ENCODE measurements around the gene CPNE5.

The CPNE5 gene

GRCh38 chr6:36722879-36723278 is 116.4 kb downstream of the CPNE5 start:
- CTCF ChIA-PET, result interaction anchor here (1.1 kb wide), 1 partner anchor 37 kb away, joined by 3 read pairs; no protein-coding TSS in a partner anchor
- TF ChIP-seq HDGF (IDR thresholded peaks at IDR 0.05; ENCODE audit: borderline replicate concordance) (no peak), ELF4 (IDR thresholded peaks at IDR 0.05) (no peak), ZNF384 (IDR thresholded peaks at IDR 0.05) (no peak), ARNT (IDR thresholded peaks at IDR 0.05) (no peak), PKNOX1 (IDR thresholded peaks at IDR 0.05) (no peak), TARDBP (IDR thresholded peaks at IDR 0.05) (no peak), FOXA1 (IDR thresholded peaks at IDR 0.05) (no peak), L3MBTL2 (conservative IDR thresholded peaks at IDR 0.05) (no peak)
- POLR2A ChIA-PET, result no interaction called here
- no peak for DNase-seq (ENCODE audit: extremely low spot score)

- no peak for DNase-seq (ENCODE audit: extremely low spot score)
- POLR2A ChIA-PET, result no interaction called here
- TF ChIP-seq ARNT (IDR thresholded peaks at IDR 0.05) (no peak), SP1 (IDR thresholded peaks at IDR 0.05) (no peak), FOXM1 (IDR thresholded peaks at IDR 0.05; ENCODE audit: borderline replicate concordance) (no peak), TARDBP (IDR thresholded peaks at IDR 0.05) (no peak), LEF1 (IDR thresholded peaks at IDR 0.05; ENCODE audit: borderline replicate concordance) (no peak), BHLHE40 (IDR thresholded peaks at IDR 0.05; ENCODE audit: borderline replicate concordance) (no peak), SUZ12 (IDR thresholded peaks at IDR 0.05) (no peak), HDGF (IDR thresholded peaks at IDR 0.05; ENCODE audit: borderline replicate concordance) (no peak), FOXK2 (IDR thresholded peaks at IDR 0.05) (no peak), FOXA1 (IDR thresholded peaks at IDR 0.05) (no peak), ELF4 (IDR thresholded peaks at IDR 0.05) (no peak), PKNOX1 (IDR thresholded peaks at IDR 0.05) (no peak), CTBP1 (IDR thresholded peaks at IDR 0.05; ENCODE audit: borderline replicate concordance) (no peak), ZNF384 (IDR thresholded peaks at IDR 0.05) (no peak), L3MBTL2 (conservative IDR thresholded peaks at IDR 0.05) (no peak), NFRKB (IDR thresholded peaks at IDR 0.05) (no peak)
- CTCF ChIA-PET, result interaction anchor here (1.1 kb wide), 1 partner anchor 37 kb away, joined by 3 read pairs; no protein-coding TSS in a partner anchor
Measured at GRCh38 chr6:36722365-36722764, 116.9 kb downstream of the CPNE5 start.

GRCh38 chr6:36721369-36722140 is 117.7 kb downstream of the CPNE5 start:
- ChIA-PET CTCF (no interaction called here), POLR2A (no interaction called here)
- no peak for TF ChIP-seq ELF4 (IDR thresholded peaks at IDR 0.05)
- TF ChIP-seq ZNF384 (IDR thresholded peaks at IDR 0.05), result no peak
- no peak for TF ChIP-seq ARNT (IDR thresholded peaks at IDR 0.05)
- TF ChIP-seq PKNOX1 (IDR thresholded peaks at IDR 0.05), result no peak
- TF ChIP-seq HDGF (IDR thresholded peaks at IDR 0.05; ENCODE audit: borderline replicate concordance), result no peak
- no peak for TF ChIP-seq NFRKB (IDR thresholded peaks at IDR 0.05)
- no peak for TF ChIP-seq LEF1 (IDR thresholded peaks at IDR 0.05; ENCODE audit: borderline replicate concordance)
- no peak for TF ChIP-seq CTBP1 (IDR thresholded peaks at IDR 0.05; ENCODE audit: borderline replicate concordance)
- TF ChIP-seq SP1 (IDR thresholded peaks at IDR 0.05), result no peak
- no peak for TF ChIP-seq SUZ12 (IDR thresholded peaks at IDR 0.05)
- no peak for TF ChIP-seq FOXA1 (IDR thresholded peaks at IDR 0.05)
- no peak for TF ChIP-seq L3MBTL2 (conservative IDR thresholded peaks at IDR 0.05)
- TF ChIP-seq BHLHE40 (IDR thresholded peaks at IDR 0.05; ENCODE audit: borderline replicate concordance), result no peak
- TF ChIP-seq TARDBP (IDR thresholded peaks at IDR 0.05), result no peak
- TF ChIP-seq FOXM1 (IDR thresholded peaks at IDR 0.05; ENCODE audit: borderline replicate concordance), result no peak
- TF ChIP-seq FOXK2 (IDR thresholded peaks at IDR 0.05), result no peak

GRCh38 chr6:36720251-36721141 is 118.7 kb downstream of the CPNE5 start:
- DNase-seq (ENCODE audit: extremely low spot score), result no peak
- TF ChIP-seq ARNT (IDR thresholded peaks at IDR 0.05) (no peak), FOXA1 (IDR thresholded peaks at IDR 0.05) (no peak), NFRKB (IDR thresholded peaks at IDR 0.05) (no peak), CTBP1 (IDR thresholded peaks at IDR 0.05; ENCODE audit: borderline replicate concordance) (no peak)
- CTCF ChIA-PET, result no interaction called here
- POLR2A ChIA-PET, result interaction anchor here (1.0 kb wide), 1 partner anchor 154 kb away, joined by 3 read pairs; the partner anchor contains the start of gene PPIL1

More at GRCh38 chr6:36721369-36722140, 117.7 kb downstream of the CPNE5 start:
- no peak for DNase-seq (ENCODE audit: extremely low spot score)

- CTCF ChIA-PET, result no interaction called here
Measured at GRCh38 chr6:36719126-36719525, 120.1 kb downstream of the CPNE5 start.

More at GRCh38 chr6:36719126-36719525, 120.1 kb downstream of the CPNE5 start:
- TF ChIP-seq ZNF384 (IDR thresholded peaks at IDR 0.05) (no peak), CTBP1 (IDR thresholded peaks at IDR 0.05; ENCODE audit: borderline replicate concordance) (no peak), ARNT (IDR thresholded peaks at IDR 0.05) (no peak), L3MBTL2 (conservative IDR thresholded peaks at IDR 0.05) (no peak), PKNOX1 (IDR thresholded peaks at IDR 0.05) (no peak)
- POLR2A ChIA-PET, result interaction anchor here (0.5 kb wide), 1 partner anchor 13 kb away, joined by 6 read pairs; no protein-coding TSS in a partner anchor
- DNase-seq (ENCODE audit: extremely low spot score), result no peak
